Head of caudate nucleus (tissue), 42 donors: ENCODE measurements around the gene EPS8.

Source experiments
- DNase-seq, 42 donors: peaks; one replicate each; pipeline versions ENCODE4 v3.0.0 to v3.0.0-alpha.2; 2020 to 2021; ENCODE audit warnings: mixed read lengths in 7 of 42
- intact Hi-C: fragments of 100-400 bp; cut with DNase I; formaldehyde crosslinking; loops from one replicate; pipeline ENCODE4 v1.15.0; 2022

Gene EPS8

DNA sequence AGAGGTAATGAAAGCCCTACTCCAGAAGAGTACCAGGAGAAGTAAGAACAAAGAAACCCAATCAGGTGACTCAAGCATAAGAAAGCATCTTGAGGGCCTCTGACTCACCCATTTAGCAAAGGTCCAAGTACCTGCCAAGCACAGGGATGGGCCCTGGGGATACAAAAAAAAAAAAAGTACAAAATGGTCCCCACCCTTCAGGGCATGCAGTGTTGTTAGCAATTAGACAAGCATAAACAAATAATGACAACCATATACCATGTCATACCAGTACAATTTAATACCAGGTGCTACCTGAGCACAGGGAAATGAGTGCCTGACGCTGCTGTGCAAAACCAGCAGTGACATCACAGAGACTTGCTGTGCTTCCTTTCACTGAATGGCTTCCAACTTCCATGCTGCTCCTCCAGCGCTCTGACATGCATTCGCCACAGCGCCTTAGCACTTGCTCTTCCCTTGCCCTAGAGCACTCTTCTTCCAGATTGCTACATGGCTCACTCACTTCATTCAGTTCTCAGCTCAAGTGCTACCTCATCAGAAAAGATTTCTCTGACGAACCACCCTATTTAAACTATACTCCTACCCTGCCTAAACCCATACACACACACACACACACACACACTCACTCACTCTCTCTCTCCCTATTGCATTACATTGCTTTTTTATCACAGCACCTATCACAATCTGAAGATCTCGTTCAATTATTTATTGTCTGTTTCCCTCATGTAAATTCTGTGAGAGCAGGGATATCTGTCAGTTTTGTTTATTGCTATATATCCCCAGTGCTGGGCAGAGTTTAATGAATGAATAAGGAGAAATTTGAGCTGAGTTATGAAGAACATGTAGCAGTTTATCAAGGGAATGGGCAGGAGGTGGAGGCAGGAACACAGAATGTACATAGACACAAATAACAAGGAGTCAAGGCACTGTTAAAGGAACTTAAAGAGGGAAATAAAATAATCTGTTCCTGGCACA is 12.9 kb upstream of the EPS8 start:
- intact Hi-C loops: no loop called here
- DNase-seq: no peak

DNA sequence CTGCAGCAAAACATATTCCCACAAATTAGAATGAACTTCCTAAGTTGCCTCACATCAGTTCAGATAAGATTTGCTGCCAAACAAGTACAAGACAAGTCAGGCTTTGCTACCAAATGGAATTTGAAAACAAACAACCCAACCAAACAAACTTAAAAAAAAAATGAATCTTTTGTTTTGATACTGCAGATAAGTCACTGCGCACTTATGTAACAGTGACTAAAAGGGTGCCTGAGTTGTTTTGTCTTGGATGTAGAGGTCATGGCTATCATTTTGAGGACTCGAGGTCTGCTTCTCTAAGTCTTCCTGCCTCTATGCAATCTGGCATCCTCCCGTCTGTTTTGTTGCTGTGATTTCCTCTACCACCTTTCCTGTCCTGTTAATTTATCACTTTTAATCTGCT is 11.1 kb upstream of the EPS8 start:
- DNase-seq: no peak
- intact Hi-C loops: no loop called here

DNA sequence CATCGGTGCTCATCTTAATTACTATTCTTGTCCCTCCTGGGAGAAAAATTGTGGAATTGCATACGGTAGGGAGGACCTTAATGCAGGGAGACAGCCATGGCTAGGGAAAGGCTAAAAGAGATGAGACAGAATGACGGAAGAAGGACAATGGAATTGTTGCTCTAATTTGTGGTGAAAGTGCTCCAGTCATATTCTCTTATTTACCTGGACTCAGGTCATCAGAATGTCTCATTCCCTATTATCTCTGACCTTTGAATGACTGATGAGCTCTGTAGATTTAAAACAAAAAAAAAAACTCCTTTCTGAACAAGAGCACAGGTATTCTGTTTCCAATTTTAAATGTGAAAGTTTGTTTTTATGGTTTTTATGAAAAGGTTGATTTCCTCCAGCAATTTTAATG is 8.6 kb upstream of the EPS8 start:
- no peak for DNase-seq
- intact Hi-C loops: no loop called here

DNA sequence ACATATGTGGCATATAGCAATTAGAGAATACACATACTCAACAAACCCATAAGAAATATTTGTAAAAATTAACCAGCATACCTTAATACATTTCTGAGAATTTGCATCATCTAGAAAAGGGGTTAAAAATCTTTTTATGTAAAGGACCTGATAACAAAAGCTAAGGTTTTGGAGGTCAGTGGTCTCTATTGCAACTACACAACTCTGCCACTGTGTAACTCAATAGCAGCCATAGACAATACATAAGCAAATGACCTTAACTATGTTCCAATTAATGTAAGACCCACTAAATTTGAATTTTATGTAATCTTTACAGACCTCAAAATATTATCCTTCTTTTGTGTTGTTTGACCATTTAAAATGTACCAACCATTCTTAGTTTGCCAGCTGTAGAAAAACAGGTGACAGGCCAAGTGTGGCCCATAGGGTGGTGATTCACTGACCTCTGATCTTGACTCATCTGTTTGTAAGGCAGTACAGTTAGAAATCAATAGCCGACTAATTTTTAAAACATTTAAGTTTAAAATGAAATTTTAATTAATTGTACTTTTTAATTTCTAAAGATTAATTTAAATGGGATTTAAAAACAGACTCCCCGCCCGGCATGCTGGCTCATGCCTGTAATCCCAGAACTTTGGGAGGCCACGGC is 7.4 kb upstream of the EPS8 start:
- no peak for DNase-seq
- intact Hi-C loops: no loop called here

DNA sequence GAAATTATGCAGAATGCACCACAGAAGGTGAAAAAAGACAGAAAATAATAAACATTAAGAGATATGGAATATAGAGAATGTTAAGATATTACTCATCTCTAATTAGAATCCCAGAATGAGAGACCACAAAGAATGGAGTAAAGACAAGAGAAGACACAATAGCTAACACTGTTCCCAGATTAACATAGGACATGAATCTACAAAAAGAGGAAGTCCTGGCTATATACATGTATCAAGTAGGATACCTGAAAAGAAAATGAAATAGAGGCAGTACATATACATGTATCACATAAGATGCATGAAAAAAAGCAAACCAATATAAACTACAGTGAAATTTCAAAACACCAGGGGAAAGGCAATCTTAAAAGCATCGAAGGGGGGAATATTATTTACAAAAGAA is 5.6 kb upstream of the EPS8 start:
- DNase-seq: no peak
- intact Hi-C loops: no loop called here

DNA sequence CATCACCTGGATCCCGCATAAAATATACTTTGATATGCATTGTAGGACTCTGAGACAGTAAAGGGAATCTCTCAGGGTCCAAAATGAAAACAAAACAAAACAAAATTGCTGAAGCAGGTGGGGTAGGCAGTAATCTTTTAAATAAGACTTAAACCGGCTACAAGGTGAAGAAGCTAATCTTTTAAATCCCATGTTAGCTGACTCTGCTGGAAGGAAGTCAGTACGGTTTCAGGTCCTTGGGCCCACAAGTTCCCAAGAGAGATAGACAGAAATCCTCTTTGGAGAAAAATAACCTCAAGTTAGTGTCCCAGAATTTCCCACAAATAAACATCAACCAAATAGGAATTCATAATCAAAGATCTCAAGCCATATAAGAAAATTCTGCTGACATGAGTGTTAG is 5.0 kb upstream of the EPS8 start:
- no peak for DNase-seq
- intact Hi-C loops: no loop called here

DNA sequence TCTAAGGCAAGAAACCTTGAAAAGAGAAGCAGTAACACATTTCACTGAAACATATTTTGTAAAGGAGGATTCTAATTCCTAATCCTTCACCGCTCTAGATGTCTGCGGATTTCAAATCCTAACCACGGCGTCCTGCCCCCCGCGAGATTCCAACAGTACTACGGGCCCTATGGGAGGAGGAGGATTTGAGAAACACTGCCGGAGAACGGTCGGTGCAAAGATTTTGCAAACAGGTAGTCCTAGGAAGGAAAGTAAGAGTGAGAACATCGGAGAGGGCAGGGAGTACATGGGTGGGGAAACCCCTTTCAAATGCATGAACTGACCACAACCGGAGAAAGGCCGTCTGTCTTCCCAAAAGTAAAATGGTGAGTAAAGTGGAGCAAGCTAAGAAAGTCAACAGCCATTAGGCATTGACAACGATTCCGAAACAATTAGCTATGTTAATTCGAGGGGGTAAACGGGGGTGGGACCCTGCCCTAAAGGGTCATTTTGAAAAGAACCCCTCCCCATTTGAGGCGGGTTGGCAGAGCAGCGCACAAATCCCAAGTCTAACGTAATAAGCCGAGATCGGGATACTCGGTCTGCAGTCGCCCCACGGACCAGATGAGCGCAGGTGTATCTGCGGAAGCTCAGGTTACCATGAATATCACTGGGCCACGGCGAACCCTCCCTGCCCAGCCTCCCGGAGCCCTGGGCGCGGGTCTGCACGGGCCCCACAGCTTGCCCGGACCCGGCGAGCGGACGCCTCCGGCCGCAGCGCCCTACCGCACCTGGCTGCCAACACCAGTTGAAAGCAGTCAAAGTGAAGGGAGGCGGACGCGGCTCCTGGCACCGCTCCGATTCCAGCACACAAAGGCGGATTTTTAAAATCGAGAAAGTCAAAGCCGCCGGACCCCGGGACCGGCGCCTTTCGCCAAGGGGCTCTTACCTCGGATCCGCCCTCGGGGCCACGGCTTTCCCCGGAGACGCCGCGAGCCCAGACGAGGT is 662 bp downstream of the EPS8 start:
- intact Hi-C loops: no loop called here
- peak in 40 of 42 donors; percentile 15 to 70 (median 37) for DNase-seq

DNA sequence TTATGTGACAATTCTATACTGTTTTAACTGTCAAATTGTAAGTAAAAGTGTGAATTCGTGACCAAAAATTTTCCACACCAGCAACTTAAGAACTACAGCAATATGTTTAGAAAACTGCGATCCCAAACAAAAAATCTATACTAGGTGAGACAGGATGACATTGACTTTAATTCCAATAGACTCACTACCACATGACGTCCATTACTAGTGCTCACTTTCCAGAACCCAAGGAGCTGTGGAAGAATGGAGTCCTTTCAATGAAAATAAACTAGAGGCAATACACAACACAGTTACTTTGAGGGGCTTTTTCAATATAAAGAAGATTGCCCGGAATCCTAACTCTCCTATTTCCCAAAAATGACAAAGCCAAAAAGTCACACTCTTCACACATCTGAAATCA is 1.4 kb downstream of the EPS8 start:
- intact Hi-C loops: no loop called here

DNA sequence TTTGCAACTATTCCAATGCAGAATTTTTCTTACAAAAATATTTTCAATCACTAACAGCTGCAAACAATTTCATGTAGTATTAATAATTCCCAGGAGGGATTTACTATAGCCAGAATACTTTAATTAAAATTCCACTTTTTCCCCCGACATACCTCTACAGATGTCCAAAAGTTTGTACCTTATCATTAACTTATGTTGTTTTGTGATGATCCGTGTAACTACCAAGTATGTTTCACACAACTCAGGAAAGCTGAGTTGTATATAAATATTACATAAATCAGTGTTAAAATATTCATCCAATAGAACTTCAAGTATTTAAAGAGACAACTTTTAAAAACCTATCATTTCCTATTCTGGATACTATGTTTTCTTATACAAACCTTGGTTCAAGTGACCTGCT is 2.4 kb downstream of the EPS8 start:
- no peak for DNase-seq
- intact Hi-C loops: no loop called here

More for the DNA sequence above, 1.4 kb downstream of the EPS8 start:
- no peak for DNase-seq

DNA sequence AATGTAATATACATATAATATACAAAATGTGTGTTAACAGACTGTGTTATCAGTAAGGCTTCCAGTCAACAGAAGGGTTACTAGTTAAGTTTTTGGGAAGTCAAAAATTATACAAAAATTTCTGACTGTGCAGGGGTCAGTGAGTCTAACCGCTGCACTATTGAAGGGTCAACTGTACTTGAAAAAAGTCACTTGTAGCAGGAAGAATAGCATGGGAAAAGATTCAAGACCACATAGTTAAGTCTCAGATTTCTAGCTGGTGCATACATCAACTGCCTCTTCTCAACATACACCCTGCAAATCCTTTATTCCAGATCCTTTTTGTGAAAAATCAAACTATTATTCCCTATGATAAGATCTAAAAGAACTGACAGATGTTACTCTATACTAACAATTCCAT is 5.9 kb downstream of the EPS8 start:
- intact Hi-C loops: no loop called here
- DNase-seq: no peak

DNA sequence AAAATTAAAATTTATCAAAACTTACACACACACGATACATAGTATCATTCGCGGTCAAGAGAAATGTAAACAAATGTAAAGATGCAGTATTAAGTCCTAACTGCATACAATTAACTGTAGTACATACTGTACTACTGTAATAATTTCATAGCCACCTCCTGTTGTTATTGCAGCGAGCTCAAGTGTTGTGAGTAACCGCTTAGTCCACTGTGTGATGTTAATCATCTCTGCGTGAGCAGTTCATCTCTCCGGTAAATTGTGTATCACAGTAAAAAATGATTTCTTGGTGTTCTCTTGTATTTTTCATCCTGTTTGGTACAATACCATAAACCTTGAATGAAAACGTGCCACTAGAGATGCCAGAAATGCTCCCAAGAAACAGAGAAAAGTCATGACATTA is 6.5 kb downstream of the EPS8 start:
- no peak for DNase-seq
- intact Hi-C loops: no loop called here

DNA sequence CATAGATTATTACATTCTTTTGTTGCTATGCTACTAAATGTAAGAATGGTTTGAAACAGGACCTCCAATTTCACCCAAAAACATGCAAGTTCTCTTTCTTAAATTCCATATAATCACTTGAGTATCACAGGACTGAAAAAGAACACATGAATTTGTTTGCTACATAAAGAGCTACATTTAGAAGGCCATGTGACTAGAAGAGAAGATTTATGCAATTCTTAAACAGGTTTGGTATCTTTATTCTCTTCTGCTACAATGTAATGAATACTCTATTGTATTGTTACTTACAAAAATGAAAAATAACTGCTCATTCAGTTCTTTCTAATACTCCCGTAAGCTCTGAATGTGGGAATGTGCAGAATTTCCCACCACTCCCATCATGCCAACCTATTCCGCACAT is 9.3 kb downstream of the EPS8 start:
- no peak for DNase-seq
- intact Hi-C loops: no loop called here

DNA sequence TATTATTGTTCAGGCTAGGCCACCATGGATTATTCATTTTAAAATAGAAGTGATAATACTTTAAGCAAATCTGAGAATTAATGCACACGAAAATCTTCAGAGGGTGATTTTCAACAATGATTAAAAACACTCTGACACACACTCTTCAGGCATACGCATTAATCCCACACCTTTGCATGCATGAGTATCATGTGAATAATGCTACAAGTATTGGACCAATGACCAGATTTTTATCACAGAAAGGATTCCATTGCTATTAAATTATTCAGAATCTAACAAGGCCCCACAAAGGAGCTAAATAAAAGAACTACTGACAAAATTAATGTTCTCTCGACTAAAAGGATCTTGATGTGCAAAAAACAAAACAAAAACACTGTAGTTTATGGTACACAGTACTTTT is 11.1 kb downstream of the EPS8 start:
- intact Hi-C loops: no loop called here
- no peak for DNase-seq

DNA sequence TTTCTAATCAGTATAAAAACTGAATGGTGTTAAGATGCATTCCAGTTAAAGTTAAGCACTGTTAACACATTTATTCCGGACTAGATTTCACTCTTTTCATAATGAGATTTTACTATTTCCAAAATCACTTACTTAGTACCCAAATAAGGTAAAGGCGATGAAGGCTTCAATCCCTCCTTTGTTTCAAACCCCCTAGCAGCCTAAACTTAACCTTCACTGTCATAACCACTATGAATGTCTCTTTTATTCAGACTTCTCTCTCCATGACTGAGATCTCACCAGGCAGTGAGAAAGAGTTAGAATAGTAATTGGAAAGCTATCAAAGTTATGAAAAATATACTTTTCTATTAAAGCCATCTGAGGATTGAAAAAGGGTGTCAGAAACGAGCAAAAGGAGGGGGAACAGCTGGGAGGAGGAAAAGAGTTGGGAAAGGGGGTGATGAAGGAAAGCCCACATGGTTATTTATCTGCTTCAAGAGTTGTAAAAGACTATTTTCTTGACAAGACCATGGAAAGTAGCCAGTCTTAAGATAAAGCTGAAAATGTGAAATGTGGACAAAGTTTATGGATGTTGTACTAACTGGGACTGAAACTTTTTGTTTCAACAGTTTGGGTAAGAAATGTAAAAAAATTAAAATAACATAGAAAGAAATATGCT is 11.7 kb downstream of the EPS8 start:
- no peak for DNase-seq

DNA sequence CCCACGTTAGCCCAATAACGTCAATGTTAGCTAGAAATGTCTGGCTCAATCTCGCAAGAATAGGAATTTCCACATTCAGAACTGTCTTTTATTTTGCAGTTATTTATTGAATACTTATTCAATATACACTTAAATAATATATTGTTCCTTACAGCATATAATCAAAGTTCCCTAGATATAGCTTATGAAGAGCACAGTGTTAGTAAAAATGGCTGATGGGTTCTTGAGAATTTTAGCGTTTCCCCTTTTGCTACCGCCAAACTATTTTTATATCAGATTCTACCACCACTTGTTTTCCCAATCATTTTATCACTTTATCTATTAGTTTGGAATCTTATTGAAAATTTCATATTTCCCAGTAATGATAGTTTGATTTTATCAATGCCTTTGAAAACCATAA is 12.7 kb downstream of the EPS8 start:
- DNase-seq: no peak
- intact Hi-C loops: no loop called here

More for the DNA sequence above, 11.7 kb downstream of the EPS8 start:
- intact Hi-C loops: no loop called here

DNA sequence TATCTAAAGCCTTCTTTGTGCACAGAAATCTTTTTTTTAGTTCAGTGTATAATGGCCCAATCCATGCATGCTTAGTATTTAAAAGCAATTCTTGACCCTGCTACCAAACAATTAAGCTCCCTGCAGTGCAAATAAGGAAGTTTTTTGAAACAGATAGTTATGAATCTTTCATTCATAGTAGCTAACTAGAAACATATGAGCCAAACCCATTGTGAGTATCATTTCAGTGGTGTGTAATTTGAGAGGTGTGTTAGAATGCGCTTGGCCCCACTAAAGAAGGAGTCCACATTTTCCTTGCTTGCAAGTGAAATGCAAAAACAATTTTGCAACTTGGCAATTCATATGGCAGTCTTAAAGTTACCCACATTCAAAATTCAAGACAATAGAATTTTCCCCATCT is 14.4 kb downstream of the EPS8 start:
- intact Hi-C loops: no loop called here
- DNase-seq: no peak

DNA sequence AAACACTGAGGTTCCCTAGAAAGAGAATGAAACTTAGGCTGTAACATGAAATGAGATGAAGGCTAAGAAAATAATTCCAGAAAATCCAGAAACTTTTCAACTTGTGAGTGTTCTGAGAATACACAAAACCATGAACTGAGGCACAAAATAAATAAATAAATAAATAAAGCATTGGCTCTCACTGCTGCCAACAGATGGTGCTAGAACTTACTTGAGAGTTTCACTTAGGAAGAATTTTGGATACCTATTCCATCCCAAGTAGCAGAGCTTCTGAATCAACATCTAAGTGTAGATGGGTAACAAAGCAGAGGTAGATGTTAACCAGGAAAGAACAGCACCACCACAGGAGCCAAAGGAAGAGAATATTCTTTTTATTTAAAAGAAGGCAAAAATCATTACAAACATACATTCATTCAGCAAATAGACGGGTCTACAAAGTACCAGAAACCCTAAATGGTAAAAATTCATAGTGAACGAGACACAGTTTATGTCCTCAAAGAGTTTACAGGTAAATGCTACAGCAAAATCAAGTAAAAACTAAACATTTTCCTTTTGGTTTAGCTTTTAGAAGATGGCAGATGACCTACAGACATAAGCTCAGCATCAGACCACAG is 16.7 kb downstream of the EPS8 start:
- peak in 2 of 42 donors; percentile 18 to 25 for DNase-seq
- intact Hi-C loops: no loop called here

DNA sequence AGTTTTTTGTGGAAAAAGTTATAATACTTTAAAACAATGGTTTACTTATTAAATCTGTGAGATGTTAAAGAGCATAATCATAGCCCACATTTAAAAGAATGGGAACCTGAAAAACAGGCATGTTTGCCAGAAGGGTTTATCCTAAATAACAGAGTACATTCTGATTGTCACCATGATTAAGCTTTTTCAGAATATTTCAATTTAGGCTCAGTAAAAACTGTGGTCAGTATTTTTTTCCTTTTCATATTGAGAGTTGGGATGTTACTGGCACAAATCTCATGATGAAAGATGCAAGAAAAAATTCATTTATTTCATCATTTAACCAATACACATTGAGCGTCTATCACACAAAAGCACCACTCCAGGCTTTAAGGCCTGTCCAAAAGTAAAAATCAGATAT is 18.6 kb downstream of the EPS8 start:
- DNase-seq: no peak
- intact Hi-C loops: no loop called here

DNA sequence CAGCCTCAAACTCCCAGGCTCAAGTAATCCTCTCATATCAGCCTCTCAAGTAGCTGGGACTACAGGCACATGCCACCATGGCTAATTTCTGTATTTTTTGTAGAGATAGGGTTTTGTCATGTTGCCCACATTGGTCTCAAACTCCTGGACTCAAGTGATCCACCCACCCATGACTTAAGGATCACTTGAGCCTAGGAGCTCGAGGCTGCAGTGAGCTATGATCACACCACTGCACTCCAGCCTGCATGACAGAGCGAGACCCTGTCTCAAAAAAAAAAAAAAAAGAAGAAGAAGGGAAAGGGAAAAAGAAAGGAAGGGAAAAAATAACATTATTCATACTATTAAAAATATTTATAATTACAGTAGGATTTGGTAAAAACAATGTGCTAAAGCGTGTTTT is 19.2 kb downstream of the EPS8 start:
- intact Hi-C loops: no loop called here

More for the DNA sequence above, 19.2 kb downstream of the EPS8 start:
- no peak for DNase-seq
